HEK293 (cell line): ENCODE data around the gene ZNF189.

ENCODE experiments used
- CTCF ChIA-PET: fragments of 350-600 bp; formaldehyde crosslinking; extraction: SDS; loops from one replicate; lab custom pipeline; 2021; ENCODE audit warnings: antibody characterized with exemption; lab: Yijun Ruan, JAX
- POLR2A ChIA-PET: fragments of 300-600 bp; formaldehyde crosslinking; extraction: SDS; loops from one replicate; lab custom pipeline; 2020; ENCODE audit warnings: antibody characterized with exemption, inconsistent platforms; lab: Yijun Ruan, JAX
- H3K27ac ChIP-seq: fragments of 200-500 bp; sonication (Bioruptor generic); 2 replicates; pipeline ENCODE4 v1.5.1; 2014; ENCODE audit warnings: low read depth, low read length, control low read depth, inconsistent platforms; ENCODE audit errors: extremely low read depth
- H3K36me3 ChIP-seq, 2 experiments: fragments of 200-500 bp in 1 of 2; sonication (Bioruptor generic) in 1 of 2; 1 replicate in 1 of 2; 2 replicates in 1 of 2; pipeline ENCODE4 v1.5.1; 2014 to 2017; ENCODE audit warnings: inconsistent platforms in 2 of 2, low read length in 2 of 2; ENCODE audit not compliant: control insufficient read depth in 2 of 2, insufficient read depth in 1 of 2
- H3K4me1 ChIP-seq: fragments of 200-500 bp; sonication (Bioruptor generic); 2 replicates; pipeline ENCODE4 v1.5.1; 2014; ENCODE audit warnings: mild to moderate bottlenecking, low read length, inconsistent platforms; ENCODE audit not compliant: control insufficient read depth, insufficient read depth
- H3K4me3 ChIP-seq: 2 replicates; pipeline ENCODE4 v1.5.1; 2011; ENCODE audit warnings: low read depth, mild to moderate bottlenecking, control low read depth, low read length, moderate library complexity
- H3K9me3 ChIP-seq: fragments of 200-500 bp; sonication (Bioruptor generic); 2 replicates; pipeline ENCODE4 v1.5.1; 2014; ENCODE audit warnings: low read depth, low read length, inconsistent platforms; ENCODE audit not compliant: control insufficient read depth, insufficient read depth
- HOXD13 ChIP-seq: sonication (generic); formaldehyde crosslinking; IDR thresholded peaks from 2 replicates; pipeline ENCODE4 v1.8.0; 2022; ENCODE audit warnings: missing genetic modification reagents, borderline replicate concordance
- OSR2 ChIP-seq: fragments of 450-650 bp; formaldehyde crosslinking; IDR thresholded peaks from 2 replicates; pipeline ENCODE4 v1.5.1; 2016; ENCODE audit warnings: missing biosample characterization, missing genetic modification characterization
- SCRT1 ChIP-seq: fragments of 450-650 bp; formaldehyde crosslinking; IDR thresholded peaks from 2 replicates; pipeline ENCODE4 v1.5.1; 2016; ENCODE audit warnings: missing biosample characterization, missing genetic modification characterization, borderline replicate concordance
- SP2 ChIP-seq: fragments of 450-650 bp; formaldehyde crosslinking; IDR thresholded peaks from 2 replicates; pipeline ENCODE4 v1.5.1; 2016; ENCODE audit warnings: missing biosample characterization, missing genetic modification characterization
- YY2 ChIP-seq: fragments of 450-650 bp; formaldehyde crosslinking; IDR thresholded peaks from 2 replicates; pipeline ENCODE4 v1.5.1; 2016; ENCODE audit warnings: missing biosample characterization, missing genetic modification characterization
- ZBTB6 ChIP-seq: fragments of 450-650 bp; formaldehyde crosslinking; IDR thresholded peaks from 2 replicates; pipeline ENCODE4 v1.5.1; 2017; ENCODE audit warnings: missing biosample characterization, missing genetic modification characterization
- ZBTB8A ChIP-seq: fragments of 450-650 bp; formaldehyde crosslinking; IDR thresholded peaks from 2 replicates; pipeline ENCODE4 v1.5.1; 2016; ENCODE audit warnings: missing biosample characterization, missing genetic modification characterization
- ZFHX2 ChIP-seq: fragments of 450-650 bp; formaldehyde crosslinking; conservative IDR thresholded peaks from 2 replicates; pipeline ENCODE4 v1.5.1; 2016; ENCODE audit warnings: missing biosample characterization, missing genetic modification characterization
- ZFP69B ChIP-seq: fragments of 450-650 bp; formaldehyde crosslinking; IDR thresholded peaks from 2 replicates; pipeline ENCODE4 v1.5.1; 2016; ENCODE audit warnings: missing biosample characterization, missing genetic modification characterization
- ZNF112 ChIP-seq: fragments of 450-650 bp; formaldehyde crosslinking; IDR thresholded peaks from 2 replicates; pipeline ENCODE4 v1.5.0; 2017; ENCODE audit warnings: missing biosample characterization, missing genetic modification characterization
- ZNF174 ChIP-seq: fragments of 450-650 bp; formaldehyde crosslinking; IDR thresholded peaks from 2 replicates; pipeline ENCODE4 v1.5.0; 2017; ENCODE audit warnings: missing biosample characterization, mild to moderate bottlenecking, missing genetic modification characterization
- ZNF184 ChIP-seq: fragments of 450-650 bp; IDR thresholded peaks from 2 replicates; pipeline ENCODE4 v1.5.1; 2018; ENCODE audit warnings: missing biosample characterization, mild to moderate bottlenecking, missing genetic modification characterization
- ZNF362 ChIP-seq: fragments of 450-650 bp; formaldehyde crosslinking; IDR thresholded peaks from 2 replicates; pipeline ENCODE4 v1.5.1; 2016; ENCODE audit warnings: missing biosample characterization, missing genetic modification characterization
- ZNF366 ChIP-seq: fragments of 450-650 bp; formaldehyde crosslinking; conservative IDR thresholded peaks from 2 replicates; pipeline ENCODE4 v1.5.1; 2016; ENCODE audit warnings: missing biosample characterization, missing genetic modification characterization
- ZNF423 ChIP-seq: fragments of 450-650 bp; formaldehyde crosslinking; IDR thresholded peaks from 2 replicates; pipeline ENCODE4 v1.5.1; 2016; ENCODE audit warnings: missing biosample characterization, missing genetic modification characterization
- ZNF488 ChIP-seq: fragments of 450-650 bp; formaldehyde crosslinking; IDR thresholded peaks from 2 replicates; pipeline ENCODE4 v1.5.1; 2016; ENCODE audit warnings: missing biosample characterization, missing genetic modification characterization
- ZNF513 ChIP-seq: fragments of 450-650 bp; IDR thresholded peaks from 2 replicates; pipeline ENCODE4 v1.5.1; 2018; ENCODE audit warnings: missing biosample characterization, missing genetic modification characterization
- ZNF529 ChIP-seq: fragments of 450-650 bp; formaldehyde crosslinking; IDR thresholded peaks from 2 replicates; pipeline ENCODE4 v1.5.1; 2017; ENCODE audit warnings: missing genetic modification characterization, missing biosample characterization; ENCODE audit not compliant: insufficient replicate concordance
- ZNF571 ChIP-seq: fragments of 450-650 bp; formaldehyde crosslinking; IDR thresholded peaks from 2 replicates; pipeline ENCODE4 v1.5.0; 2017; ENCODE audit warnings: missing biosample characterization, missing genetic modification characterization
- ZNF600 ChIP-seq: fragments of 450-650 bp; formaldehyde crosslinking; IDR thresholded peaks from 2 replicates; pipeline ENCODE4 v1.5.1; 2016; ENCODE audit warnings: missing biosample characterization, missing genetic modification characterization
- ZNF629 ChIP-seq: fragments of 450-650 bp; formaldehyde crosslinking; IDR thresholded peaks from 2 replicates; pipeline ENCODE4 v1.5.1; 2017; ENCODE audit warnings: missing biosample characterization, missing genetic modification characterization
- ZNF645 ChIP-seq: fragments of 450-650 bp; formaldehyde crosslinking; IDR thresholded peaks from 2 replicates; pipeline ENCODE4; 2016; ENCODE audit warnings: missing biosample characterization, missing genetic modification characterization

Gene ZNF189

GRCh38 chr9:101419863-101420262, 21.2 kb downstream of the ZNF189 start:
- Histone ChIP-seq H3K4me3 (no peak overlapping the region), H3K27ac (no peak overlapping the region), H3K9me3 (no peaks in the 10 kb centered on the region), H3K36me3 (no peaks in the 10 kb centered on the region), H3K4me1 (no peaks in the 10 kb centered on the region)
- POLR2A ChIA-PET, result no interaction called here
- CTCF ChIA-PET, result interaction anchor here (0.7 to 1.1 kb wide), 2 partner anchors 9 to 28 kb away, joined by 4 to 6 read pairs; no protein-coding TSS in a partner anchor
- TF ChIP-seq ZNF488 (tag by site-specific recombination) (no peak), ZNF366 (tag by site-specific recombination) (no peak), ZFHX2 (tag by site-specific recombination) (no peak), OSR2 (tag by site-specific recombination) (no peak), ZNF600 (tag by site-specific recombination) (no peak), ZNF513 (tag by site-specific recombination) (no peak), ZFP69B (tag by site-specific recombination) (no peak), ZBTB6 (tag by site-specific recombination) (no peak), ZNF645 (tag by site-specific recombination) (no peak), ZBTB8A (tag by site-specific recombination) (no peak), SCRT1 (no peak), ZNF571 (tag by site-specific recombination) (no peak), SP2 (tag by site-specific recombination) (no peak), ZNF184 (no peak), YY2 (no peak)

GRCh38 chr9:101421653-101422065, 23.0 kb downstream of the ZNF189 start:
- H3K27ac ChIP-seq, result no peak overlapping the region
- H3K9me3 ChIP-seq, result no peaks in the 10 kb centered on the region
- H3K36me3 ChIP-seq, result no peaks in the 10 kb centered on the region
- ChIA-PET CTCF (interaction anchor here (0.8 to 1.7 kb wide), 2 partner anchors 11 to 27 kb away, joined by 4 to 5 read pairs; no protein-coding TSS in a partner anchor), POLR2A (no interaction called here)
- H3K4me1 ChIP-seq, result no peaks in the 10 kb centered on the region
- TF ChIP-seq HOXD13 (CRISPR knock-in tag) (no peak), ZNF362 (tag by site-specific recombination) (no peak), ZNF629 (tag by site-specific recombination) (no peak), ZNF112 (no peak), ZNF529 (tag by site-specific recombination) (no peak), ZNF174 (tag by site-specific recombination) (no peak), ZNF423 (no peak)
- H3K4me3 ChIP-seq, result no peak overlapping the region
